ENCODE results near the gene CASP4.

GRCh38 chr11:104957280-104957679, 11.1 kb downstream of the CASP4 start:
- TF ChIP-seq, protein P1, sequence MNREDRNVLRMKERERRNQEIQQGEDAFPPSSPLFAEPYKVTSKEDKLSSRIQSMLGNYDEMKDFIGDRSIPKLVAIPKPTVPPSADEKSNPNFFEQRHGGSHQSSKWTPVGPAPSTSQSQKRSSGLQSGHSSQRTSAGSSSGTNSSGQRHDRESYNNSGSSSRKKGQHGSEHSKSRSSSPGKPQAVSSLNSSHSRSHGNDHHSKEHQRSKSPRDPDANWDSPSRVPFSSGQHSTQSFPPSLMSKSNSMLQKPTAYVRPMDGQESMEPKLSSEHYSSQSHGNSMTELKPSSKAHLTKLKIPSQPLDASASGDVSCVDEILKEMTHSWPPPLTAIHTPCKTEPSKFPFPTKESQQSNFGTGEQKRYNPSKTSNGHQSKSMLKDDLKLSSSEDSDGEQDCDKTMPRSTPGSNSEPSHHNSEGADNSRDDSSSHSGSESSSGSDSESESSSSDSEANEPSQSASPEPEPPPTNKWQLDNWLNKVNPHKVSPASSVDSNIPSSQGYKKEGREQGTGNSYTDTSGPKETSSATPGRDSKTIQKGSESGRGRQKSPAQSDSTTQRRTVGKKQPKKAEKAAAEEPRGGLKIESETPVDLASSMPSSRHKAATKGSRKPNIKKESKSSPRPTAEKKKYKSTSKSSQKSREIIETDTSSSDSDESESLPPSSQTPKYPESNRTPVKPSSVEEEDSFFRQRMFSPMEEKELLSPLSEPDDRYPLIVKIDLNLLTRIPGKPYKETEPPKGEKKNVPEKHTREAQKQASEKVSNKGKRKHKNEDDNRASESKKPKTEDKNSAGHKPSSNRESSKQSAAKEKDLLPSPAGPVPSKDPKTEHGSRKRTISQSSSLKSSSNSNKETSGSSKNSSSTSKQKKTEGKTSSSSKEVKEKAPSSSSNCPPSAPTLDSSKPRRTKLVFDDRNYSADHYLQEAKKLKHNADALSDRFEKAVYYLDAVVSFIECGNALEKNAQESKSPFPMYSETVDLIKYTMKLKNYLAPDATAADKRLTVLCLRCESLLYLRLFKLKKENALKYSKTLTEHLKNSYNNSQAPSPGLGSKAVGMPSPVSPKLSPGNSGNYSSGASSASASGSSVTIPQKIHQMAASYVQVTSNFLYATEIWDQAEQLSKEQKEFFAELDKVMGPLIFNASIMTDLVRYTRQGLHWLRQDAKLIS (CRISPR knock-in tag; IDR thresholded peaks at IDR 0.05): no peak
- no peak for TF ChIP-seq PKNOX1 (IDR thresholded peaks at IDR 0.05)
- TF ChIP-seq TCF7 (IDR thresholded peaks at IDR 0.05; ENCODE audit: borderline replicate concordance): no peak
- TF ChIP-seq FOSL1 (tag; conservative IDR thresholded peaks at IDR 0.05): no peak
- no peak for TF ChIP-seq NFIC (IDR thresholded peaks at IDR 0.05)
- TF ChIP-seq TEAD1 (CRISPR knock-in tag; IDR thresholded peaks at IDR 0.05): no peak
- no peak for TF ChIP-seq ZBTB1 (CRISPR knock-in tag; IDR thresholded peaks at IDR 0.05; ENCODE audit: borderline replicate concordance, low read depth)
- TF ChIP-seq DPF2 (IDR thresholded peaks at IDR 0.05): no peak
- no peak for TF ChIP-seq RAD21 (CRISPR knock-in tag; conservative IDR thresholded peaks at IDR 0.05 in 1 of 2, IDR thresholded peaks at IDR 0.05 in 1 of 2)
- TF ChIP-seq, protein P2, sequence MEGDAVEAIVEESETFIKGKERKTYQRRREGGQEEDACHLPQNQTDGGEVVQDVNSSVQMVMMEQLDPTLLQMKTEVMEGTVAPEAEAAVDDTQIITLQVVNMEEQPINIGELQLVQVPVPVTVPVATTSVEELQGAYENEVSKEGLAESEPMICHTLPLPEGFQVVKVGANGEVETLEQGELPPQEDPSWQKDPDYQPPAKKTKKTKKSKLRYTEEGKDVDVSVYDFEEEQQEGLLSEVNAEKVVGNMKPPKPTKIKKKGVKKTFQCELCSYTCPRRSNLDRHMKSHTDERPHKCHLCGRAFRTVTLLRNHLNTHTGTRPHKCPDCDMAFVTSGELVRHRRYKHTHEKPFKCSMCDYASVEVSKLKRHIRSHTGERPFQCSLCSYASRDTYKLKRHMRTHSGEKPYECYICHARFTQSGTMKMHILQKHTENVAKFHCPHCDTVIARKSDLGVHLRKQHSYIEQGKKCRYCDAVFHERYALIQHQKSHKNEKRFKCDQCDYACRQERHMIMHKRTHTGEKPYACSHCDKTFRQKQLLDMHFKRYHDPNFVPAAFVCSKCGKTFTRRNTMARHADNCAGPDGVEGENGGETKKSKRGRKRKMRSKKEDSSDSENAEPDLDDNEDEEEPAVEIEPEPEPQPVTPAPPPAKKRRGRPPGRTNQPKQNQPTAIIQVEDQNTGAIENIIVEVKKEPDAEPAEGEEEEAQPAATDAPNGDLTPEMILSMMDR (IDR thresholded peaks at IDR 0.05 in 2 of 3, conservative IDR thresholded peaks at IDR 0.05 in 1 of 3; ENCODE audit: insufficient read depth in 2 of 3, low read depth in 1 of 3, low read length in 3 of 3): no peak
- TF ChIP-seq, protein P3, sequence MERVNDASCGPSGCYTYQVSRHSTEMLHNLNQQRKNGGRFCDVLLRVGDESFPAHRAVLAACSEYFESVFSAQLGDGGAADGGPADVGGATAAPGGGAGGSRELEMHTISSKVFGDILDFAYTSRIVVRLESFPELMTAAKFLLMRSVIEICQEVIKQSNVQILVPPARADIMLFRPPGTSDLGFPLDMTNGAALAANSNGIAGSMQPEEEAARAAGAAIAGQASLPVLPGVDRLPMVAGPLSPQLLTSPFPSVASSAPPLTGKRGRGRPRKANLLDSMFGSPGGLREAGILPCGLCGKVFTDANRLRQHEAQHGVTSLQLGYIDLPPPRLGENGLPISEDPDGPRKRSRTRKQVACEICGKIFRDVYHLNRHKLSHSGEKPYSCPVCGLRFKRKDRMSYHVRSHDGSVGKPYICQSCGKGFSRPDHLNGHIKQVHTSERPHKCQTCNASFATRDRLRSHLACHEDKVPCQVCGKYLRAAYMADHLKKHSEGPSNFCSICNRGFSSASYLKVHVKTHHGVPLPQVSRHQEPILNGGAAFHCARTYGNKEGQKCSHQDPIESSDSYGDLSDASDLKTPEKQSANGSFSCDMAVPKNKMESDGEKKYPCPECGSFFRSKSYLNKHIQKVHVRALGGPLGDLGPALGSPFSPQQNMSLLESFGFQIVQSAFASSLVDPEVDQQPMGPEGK (CRISPR knock-in tag; IDR thresholded peaks at IDR 0.05; ENCODE audit: borderline replicate concordance): no peak
- TF ChIP-seq, protein P4, sequence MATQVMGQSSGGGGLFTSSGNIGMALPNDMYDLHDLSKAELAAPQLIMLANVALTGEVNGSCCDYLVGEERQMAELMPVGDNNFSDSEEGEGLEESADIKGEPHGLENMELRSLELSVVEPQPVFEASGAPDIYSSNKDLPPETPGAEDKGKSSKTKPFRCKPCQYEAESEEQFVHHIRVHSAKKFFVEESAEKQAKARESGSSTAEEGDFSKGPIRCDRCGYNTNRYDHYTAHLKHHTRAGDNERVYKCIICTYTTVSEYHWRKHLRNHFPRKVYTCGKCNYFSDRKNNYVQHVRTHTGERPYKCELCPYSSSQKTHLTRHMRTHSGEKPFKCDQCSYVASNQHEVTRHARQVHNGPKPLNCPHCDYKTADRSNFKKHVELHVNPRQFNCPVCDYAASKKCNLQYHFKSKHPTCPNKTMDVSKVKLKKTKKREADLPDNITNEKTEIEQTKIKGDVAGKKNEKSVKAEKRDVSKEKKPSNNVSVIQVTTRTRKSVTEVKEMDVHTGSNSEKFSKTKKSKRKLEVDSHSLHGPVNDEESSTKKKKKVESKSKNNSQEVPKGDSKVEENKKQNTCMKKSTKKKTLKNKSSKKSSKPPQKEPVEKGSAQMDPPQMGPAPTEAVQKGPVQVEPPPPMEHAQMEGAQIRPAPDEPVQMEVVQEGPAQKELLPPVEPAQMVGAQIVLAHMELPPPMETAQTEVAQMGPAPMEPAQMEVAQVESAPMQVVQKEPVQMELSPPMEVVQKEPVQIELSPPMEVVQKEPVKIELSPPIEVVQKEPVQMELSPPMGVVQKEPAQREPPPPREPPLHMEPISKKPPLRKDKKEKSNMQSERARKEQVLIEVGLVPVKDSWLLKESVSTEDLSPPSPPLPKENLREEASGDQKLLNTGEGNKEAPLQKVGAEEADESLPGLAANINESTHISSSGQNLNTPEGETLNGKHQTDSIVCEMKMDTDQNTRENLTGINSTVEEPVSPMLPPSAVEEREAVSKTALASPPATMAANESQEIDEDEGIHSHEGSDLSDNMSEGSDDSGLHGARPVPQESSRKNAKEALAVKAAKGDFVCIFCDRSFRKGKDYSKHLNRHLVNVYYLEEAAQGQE (IDR thresholded peaks at IDR 0.05; ENCODE audit: borderline replicate concordance): no peak
- TF ChIP-seq, protein P4 (CRISPR knock-in tag; IDR thresholded peaks at IDR 0.05; ENCODE audit: low read depth): no peak
- TF ChIP-seq DEAF1 (CRISPR knock-in tag; IDR thresholded peaks at IDR 0.05): no peak
- no peak for TF ChIP-seq POLR2AphosphoS5 (IDR thresholded peaks at IDR 0.05; ENCODE audit: control insufficient read depth, insufficient read depth, low read depth, low read length)

All from K562 (cell line).